Right kidney (tissue), 1 donor: ENCODE data around the gene ZNF337.
"Not testable (repeated sequence)": the region's sequence is repeated elsewhere in the genome, so short reads cannot be mapped to it uniquely, and the experiment has no call there.

Source experiments
- DNase-seq: peaks from one replicate; pipeline ENCODE4 v3.0.0-alpha.2; 2016

ZNF337 gene

GRCh38 chr20:25695532-25696370 lies 902 bp downstream of the ZNF337 start:
- DNase-seq: no peak

- no peak for DNase-seq
These were observed 4.2 kb downstream of the ZNF337 start for GRCh38 chr20:25692499-25692898.

GRCh38 chr20:25690427-25690826 lies 6.2 kb downstream of the ZNF337 start:
- no peak for DNase-seq

- no peak for DNase-seq
These were observed 10.3 kb downstream of the ZNF337 start for GRCh38 chr20:25686081-25687067.

GRCh38 chr20:25685276-25686080 lies 11.2 kb downstream of the ZNF337 start:
- no peak for DNase-seq

- not testable (repeated sequence) for DNase-seq
These were observed 12.8 kb downstream of the ZNF337 start for GRCh38 chr20:25683826-25684225.

GRCh38 chr20:25683050-25683449 lies 13.6 kb downstream of the ZNF337 start:
- no peak for DNase-seq

GRCh38 chr20:25676164-25676809 lies 20.4 kb downstream of the ZNF337 start:
- DNase-seq: no peak

- DNase-seq: no peak
These were observed 21.5 kb downstream of the ZNF337 start for GRCh38 chr20:25675161-25675560.

- DNase-seq: no peak
These were observed 23.9 kb downstream of the ZNF337 start for GRCh38 chr20:25672659-25673235.

- no peak for DNase-seq
These were observed 26.7 kb downstream of the ZNF337 start for GRCh38 chr20:25669826-25670422.

GRCh38 chr20:25668446-25668845 lies 28.2 kb downstream of the ZNF337 start:
- no peak for DNase-seq

GRCh38 chr20:25659999-25660398 lies 36.7 kb downstream of the ZNF337 start:
- no peak for DNase-seq

- no peak for DNase-seq
These were observed 42.2 kb downstream of the ZNF337 start for GRCh38 chr20:25654487-25654886.

GRCh38 chr20:25652866-25653265 lies 43.8 kb downstream of the ZNF337 start:
- DNase-seq: not testable (repeated sequence)

- no peak for DNase-seq
These were observed 51.8 kb downstream of the ZNF337 start for GRCh38 chr20:25644814-25645213.

- no peak for DNase-seq
These were observed 52.9 kb downstream of the ZNF337 start for GRCh38 chr20:25643716-25644115.

GRCh38 chr20:25637247-25637646 lies 59.4 kb downstream of the ZNF337 start:
- no peak for DNase-seq

GRCh38 chr20:25632940-25633790 lies 63.5 kb downstream of the ZNF337 start:
- no peak for DNase-seq

- DNase-seq: not testable (repeated sequence)
These were observed 66.0 kb downstream of the ZNF337 start for GRCh38 chr20:25630615-25631014.
